NCI-H1092 (cell line): ENCODE data around the gene PDP2.

Experiments used
- DNase-seq: peaks from one replicate; lab custom pipeline; 2025; lab: John Stamatoyannopoulos, UW

The PDP2 gene

DNA sequence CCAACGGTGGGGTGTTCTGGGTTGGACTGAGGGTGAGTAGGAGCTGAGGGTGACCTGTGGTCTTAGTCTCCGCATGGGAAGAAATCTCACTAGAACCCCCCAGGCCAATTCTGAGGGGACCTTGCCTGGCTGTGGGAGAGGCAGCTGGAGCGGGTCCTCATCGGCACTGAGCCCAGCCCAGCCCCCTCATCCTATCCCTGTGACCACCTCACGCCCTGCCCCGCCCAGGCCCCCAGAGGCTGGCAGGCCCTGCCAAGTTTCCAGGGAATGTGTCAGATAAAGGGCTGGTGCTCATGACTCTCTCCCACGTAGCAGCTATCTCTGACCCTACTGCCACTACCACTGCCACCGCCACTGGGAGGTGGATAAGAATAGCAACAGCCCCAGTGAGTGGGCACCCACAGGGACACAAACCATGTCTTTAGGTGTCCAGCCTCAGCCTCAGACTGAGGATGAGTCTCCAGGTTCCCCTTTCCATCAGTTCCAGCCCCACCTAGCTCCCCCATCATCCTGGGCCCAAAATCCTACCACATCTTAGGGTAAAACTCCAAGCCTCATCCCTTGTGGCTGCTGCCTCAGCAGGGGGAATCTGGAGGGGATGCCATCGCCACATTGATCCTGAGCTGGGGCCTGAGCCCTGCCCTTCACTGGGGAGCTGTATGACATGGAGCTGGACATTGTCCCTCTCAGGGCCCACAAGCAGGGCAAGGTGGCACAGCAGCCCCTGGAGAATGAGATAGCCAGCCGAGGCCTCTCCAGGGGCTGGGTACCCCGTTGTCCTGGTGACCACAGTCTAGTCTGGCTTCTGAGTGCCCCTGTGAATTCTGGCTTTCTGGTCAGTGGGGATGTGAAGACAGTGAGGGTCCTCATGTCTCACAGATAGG is 23.5 kb downstream of the PDP2 start:
- no peak for DNase-seq

DNA sequence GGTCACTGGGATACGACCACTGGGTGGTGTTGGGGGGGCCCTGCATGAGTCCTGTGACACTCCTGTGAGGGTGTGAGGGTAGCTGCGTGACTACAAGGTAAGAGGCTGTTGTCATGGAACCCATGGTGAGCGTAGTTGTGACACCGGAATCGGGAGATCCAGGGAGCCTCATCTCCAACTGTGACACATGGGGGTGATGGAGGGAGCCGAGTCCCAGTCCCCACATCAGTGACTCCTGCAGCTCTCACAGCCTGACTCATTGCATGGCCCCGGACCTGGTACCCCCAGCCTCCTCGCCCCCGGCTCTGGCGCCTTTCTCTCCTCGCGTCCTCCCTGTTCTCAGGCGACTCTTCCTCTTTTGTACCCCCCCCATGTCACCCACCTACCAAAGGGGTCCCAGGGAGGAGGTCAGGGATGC is 24.1 kb downstream of the PDP2 start:
- DNase-seq, result no peak

DNA sequence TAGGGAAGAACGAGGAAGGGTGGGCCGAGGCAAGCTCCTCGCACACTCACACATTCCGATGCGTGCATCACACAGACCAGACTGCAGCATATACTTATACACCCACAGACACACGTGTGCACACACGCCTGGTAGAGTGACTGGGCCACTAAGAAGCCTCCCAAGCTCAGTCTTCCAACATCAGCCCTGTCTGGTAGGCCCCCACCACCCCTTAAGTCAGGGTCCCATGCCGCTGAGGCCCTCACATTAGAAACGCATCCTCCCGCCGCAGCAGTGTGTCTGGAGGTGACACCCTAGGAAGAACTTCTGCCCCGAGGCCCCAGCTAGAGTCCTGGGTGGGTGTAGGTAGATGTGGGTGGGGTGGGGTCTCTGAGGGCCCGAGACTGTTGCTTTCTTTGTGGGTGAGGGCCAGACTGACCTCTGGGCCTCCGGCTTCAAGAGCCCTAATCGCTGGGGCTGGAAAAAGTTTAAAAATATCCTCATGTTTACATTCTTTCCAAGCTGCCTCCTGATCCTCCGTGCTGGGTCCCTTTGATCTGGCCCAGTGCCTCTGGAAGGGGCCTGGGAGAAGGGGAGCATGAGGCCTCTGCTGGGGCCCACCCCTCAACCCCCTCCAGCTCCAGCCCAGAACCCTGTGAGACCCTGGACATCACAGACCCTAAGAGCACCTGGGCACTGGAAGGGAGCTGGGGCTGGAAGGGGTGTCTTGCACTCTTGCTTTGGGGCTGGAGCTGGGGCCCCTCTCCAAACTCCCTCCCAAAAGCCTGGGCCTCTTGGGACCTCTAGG is 24.7 kb downstream of the PDP2 start:
- no peak for DNase-seq

DNA sequence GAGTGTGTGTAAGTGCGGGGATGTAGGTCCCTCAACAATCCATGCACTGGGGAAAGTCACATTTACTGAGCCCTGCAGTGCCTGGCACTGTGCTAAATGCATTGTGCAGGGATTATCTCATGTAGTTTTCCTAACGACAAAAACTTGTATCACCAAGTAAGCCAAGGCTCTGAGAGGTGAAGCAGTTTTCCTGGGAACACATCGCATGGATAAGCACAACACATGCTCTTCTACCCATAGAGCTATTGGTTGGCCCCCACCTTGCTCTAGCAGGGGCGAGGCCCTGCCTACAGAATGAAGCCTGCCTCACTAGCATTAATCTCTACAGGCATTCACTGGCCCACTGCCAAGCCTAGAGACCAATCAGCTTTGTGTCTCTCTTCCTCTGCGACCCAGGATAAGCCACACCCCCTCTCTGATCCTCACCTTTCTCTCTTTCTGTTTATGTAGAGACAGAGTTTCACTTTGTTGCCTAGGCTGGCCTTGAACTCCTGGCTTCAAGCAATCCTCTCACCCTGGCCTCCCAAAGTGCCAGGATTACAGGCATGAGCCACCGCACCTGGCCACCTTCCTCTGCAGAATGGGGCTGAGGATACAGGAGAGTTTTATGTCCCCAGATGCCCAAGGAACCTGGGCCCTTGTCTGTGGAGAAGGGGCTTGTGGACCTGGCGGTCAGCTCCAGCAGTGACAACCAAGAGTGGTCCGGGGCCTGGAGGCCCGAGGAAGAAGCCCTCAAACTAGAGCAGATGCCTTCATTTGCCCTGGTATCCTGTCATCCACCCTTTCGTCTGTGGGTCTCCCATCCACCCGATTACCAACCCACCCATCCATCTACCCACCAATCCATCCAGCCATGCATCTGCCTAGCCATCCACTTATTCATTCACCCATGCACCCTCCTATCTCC is 25.6 kb downstream of the PDP2 start:
- DNase-seq, result no peak

DNA sequence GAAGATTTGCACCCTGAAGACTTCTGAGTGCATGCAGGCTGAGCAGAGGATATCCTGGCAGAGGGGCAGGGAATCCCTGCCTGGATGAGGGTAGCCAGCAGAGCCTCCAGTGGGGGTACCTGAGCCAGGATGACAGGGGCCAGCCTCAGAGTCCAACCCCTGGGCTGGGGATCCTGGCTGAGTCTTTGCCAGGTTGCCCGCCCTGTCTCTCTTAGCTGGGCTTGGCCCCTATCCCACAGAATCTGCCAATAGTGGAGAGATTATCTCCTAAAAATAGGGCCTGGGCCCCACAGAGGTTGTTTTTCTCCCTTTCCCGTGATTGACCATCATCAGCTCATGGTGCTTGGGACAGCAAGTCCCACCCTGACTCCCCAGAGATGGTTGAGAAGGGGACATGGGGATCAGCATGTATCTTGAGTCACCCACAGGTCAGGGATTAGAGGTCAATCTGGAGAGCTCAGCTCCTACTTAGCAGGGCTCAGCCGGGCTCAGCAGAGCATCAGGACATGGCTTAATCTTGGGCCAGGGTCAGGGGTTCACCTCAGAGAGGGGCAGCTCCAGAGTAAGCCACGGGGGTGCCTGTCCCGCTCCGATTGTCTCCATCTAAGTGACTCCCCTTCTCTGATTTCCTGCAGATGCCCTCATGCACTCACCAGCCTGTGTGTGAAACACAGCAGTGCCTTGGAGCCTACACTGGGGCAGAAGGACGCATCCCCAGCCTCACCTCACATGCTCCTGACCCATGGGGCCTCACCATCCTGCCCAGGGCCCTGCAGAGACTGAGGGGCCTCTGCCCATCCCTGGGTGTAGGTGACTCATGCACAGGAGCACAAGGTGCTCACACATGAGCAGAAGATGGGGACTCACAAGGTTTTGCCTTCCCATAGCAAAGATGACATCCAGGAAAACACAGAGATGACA is 26.9 kb downstream of the PDP2 start:
- no peak for DNase-seq

DNA sequence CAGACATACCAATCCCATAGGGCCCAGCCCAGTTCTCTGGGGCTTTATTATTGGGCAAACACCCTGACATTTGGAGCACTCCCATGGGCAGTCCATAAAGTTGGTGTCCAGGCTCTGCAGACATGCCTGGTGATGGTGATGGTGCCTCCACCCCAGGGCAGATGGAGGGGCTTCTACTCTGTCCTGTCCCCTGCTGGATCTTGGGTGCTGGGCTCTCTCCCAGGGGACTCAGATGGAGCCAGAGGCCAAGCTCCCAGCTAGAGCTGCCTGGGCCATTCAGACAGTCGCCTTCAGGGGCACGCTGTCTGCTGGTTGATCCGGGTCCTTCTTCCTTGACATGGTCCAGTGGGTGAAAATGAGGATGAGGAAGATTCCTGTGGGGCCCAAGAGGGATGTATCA is 27.8 kb downstream of the PDP2 start:
- no peak for DNase-seq

DNA sequence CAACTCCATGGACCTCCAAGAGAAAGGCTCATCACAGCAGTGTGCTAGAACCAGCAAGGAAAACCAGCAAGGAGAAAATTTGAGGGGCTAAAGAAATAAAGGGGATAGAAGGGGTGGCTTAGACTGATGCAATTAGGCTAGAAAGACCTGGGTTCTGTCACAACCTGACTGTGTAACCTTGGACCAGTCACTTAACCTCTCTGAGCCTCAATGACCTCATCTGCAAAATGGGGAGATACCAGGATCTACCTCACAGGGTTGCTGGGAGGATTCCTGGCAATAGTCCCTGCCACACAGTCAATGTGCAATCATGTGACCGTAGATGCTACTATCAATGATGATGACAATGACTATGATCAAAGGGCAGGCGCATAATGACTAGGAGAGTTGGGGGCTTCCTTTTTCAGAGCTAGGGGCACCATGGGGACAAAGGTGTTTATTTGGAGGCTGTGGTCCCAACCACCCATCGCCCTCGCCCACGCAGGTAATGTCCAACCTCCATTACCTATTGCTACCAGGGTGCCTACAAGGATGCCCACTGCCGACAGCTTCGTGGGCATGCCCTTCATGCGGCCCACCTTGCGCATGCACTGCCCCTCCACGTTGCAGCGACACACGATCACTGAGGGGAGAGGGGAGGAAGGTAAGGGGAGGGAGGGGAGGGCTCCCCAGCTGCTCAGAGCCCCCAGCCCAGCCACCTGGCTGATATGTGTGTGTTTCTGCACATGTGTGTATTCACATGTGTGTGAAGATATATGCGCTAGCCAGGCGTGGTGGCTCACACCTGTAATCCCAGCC is 28.6 kb downstream of the PDP2 start:
- DNase-seq, result no peak

DNA sequence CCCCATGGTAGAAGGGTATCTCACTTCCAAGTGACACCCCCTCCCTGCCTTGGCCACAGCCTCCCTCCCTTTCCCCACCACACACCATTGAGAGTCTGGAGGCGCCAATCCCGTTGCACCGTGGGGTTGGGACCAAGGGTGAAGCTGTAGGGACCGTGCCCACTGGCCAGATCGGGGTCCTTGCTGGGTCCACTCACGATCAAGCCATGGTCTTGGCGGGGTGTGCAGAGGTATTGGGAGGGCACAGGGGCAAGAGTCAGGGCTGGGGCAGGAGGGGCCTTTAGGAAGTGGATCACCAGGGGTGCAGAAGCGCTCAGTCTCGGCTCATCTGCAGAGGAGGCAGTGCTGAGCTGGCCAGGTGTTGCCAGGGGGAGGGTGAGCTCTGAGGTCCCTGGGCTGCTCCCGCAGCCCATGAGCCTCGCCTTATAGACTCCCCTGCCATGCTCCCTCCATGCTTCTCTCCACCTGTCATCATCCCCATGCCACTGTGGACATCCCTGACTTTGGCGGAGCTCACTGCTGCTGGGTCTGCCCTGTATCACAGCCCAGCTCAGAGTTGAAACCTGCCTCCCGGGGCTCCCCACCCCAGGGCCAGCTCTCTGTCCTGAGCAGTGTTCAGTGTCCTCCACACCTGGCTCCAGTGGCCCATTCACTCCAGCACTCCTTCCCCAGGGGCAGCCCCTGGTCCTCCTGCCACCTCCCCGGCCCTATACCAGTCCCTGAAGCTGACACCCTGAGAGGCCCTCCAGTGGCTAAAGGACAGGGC is 30.0 kb downstream of the PDP2 start:
- no peak for DNase-seq

DNA sequence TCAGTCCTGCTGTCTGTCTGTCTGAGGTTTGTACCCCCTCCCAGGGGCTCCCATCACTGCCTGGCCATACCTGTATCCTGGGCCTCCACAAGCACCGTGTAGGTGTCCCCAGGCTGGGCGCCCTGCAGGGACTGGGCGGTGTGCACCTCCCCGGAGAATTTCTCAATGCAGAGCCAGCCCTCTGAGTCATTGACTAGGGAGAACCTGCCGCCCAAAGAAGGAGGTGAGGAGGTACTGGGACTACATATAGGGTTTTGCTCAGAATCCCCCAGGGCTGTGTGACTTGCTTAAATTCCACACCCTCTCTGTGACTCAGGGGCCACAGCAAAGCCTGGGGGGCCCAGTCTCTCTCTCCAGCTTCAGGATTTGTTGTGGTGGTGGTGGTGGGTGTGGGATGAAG is 30.8 kb downstream of the PDP2 start:
- no peak for DNase-seq

DNA sequence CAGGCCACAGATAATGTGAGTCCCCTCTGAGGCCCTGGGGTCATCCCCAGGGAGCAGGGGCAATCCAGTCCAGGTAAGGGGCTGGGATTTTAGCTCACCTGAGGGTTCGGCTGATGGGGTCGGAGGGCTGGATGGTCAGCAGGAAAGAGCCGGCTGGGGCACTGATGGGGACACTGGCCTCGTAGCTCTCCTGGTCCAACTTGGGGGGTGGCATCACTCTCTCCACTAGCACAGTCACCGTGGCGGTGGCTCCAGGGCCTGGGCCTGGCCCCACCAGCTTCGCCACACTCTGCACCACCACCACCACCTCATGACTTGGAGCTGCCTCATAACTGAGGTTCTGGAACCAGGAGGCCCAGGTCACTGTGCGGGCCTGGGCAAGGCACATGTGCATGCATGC is 31.5 kb downstream of the PDP2 start:
- DNase-seq, result no peak

DNA sequence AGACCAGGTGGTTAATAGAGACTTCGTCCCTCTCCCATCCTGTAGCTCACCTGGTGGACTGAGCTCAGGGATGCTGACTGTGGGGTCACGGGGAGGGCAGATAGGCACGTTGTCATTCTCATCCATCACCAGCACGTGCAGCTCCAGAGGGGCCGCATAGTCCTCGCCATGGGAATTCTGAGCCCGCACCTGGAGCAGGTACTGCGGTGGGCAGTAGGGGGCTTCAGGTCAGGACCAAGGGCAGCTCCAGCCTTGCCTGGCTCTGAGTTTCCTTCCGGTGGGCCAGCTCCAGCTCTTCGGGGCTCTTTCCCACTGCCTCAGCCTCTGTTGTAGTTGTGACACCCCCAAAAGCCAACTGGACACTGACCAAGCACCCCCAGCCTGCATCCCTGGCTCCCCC is 32.8 kb downstream of the PDP2 start:
- DNase-seq, result no peak

DNA sequence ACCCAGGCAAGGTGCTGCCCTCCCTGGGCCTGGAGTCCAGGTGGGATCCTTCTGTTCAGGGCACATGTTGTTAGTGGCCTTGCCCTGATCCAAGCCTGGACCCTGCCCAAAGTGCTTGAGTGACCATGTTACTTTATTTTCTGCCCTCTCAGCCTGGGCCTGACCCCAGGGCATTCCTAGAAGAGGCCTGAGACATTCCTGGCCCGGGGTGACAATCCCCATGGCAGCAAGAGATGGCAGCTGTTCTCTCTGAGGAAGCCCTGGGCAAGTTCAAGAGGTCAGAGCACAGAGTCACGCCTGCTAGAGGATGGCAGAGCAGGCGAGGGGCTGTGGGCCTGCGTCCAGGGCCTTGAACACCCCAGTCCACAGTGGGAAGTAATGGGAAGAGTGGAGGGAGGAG is 33.4 kb downstream of the PDP2 start:
- DNase-seq, result no peak

DNA sequence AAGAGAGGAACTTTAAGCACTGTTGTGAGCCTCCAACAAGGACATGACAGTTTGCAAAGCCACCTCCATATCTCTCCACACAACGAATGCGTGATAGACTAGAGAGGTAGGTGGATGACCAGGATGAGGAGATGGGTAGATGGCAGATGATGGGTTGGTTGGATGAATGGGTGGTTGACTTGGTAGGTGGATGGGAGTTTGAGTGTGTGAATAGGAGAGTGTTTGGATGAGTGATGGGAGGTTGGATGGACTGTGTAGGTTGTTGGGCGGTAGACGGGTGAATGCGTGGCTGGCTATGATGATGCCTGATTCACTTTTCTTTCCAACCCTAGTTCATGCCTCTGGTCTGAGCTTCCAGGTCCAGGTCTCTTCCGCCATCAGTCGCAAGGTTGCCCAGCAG is 34.2 kb downstream of the PDP2 start:
- DNase-seq, result no peak

DNA sequence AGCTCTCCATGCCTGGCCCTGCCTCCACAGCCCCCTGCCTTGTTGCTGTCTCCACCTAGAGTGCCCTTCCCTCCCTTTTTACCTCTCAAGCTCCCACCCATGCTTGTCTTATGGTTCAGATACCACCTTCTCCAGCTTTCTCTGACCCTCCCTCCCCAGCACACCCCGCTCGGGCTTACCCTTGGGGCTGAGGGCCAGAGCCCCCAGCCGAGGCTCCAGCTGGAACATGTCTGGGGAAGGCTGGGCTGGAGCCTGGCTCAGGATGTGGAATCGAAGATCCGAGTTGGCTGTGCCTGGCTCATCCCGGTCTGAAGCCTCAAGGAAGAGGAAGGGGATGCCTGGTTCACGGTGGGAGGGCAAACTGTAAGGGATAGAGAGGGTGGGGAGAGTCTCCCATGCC is 34.7 kb downstream of the PDP2 start:
- DNase-seq, result no peak

DNA sequence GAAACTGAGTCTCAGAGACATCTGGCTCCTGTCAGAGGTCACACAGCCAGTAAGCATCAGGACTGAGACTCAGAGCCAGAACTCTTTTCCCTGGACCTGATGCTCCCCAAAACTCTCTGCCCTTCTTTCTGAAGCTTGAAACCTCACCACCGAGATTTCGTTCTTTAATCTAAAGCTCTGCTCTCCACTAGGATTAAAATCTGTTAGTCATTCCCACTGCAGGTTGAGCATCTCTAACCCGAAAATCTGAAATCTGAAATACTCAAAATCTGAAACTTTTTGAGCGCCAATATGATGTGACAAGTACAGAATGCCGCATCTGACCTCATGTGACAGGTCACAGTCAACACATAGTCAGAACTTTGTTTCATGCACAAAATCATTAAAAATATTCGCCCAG is 36.2 kb downstream of the PDP2 start:
- DNase-seq, result no peak

DNA sequence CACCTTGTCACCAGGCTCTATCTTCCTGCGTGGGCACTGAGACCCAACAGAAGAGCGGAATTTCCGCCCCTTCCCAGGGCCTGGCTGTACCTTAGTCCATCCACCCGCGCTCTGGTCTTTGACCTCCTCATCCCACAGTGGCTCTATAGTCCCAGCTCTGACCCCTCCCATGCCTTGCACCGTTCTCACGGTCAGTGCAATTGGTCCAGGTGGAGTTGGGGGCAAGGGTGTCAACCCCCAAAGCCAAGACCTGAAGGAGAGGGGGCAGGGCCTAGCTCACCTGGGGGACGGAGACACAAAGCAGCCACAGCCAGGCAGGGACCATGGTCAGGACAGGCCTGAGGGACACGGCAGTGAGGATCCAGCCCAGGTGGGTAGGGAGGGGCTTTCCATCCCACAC is 37.4 kb downstream of the PDP2 start:
- no peak for DNase-seq

DNA sequence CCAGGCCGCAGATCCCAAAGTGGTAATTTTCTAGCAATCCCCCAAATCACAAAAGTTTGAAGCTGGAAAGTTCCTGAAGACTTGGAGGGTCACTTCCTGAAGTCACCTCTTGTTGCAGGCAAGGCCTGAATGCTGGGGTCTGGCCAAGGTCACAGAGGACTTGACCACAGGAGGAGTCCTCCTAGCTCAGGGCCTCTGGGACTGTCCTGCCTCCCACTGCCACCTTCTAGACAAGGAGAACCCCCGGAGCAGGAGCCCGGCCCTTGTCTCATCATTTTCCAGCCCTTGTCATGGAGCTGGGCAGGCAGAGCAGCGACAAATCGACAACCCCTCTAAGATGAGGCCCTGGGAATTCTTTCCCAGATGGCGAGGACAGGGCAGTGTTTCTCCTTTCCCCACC is 38.0 kb downstream of the PDP2 start:
- DNase-seq, result no peak

DNA sequence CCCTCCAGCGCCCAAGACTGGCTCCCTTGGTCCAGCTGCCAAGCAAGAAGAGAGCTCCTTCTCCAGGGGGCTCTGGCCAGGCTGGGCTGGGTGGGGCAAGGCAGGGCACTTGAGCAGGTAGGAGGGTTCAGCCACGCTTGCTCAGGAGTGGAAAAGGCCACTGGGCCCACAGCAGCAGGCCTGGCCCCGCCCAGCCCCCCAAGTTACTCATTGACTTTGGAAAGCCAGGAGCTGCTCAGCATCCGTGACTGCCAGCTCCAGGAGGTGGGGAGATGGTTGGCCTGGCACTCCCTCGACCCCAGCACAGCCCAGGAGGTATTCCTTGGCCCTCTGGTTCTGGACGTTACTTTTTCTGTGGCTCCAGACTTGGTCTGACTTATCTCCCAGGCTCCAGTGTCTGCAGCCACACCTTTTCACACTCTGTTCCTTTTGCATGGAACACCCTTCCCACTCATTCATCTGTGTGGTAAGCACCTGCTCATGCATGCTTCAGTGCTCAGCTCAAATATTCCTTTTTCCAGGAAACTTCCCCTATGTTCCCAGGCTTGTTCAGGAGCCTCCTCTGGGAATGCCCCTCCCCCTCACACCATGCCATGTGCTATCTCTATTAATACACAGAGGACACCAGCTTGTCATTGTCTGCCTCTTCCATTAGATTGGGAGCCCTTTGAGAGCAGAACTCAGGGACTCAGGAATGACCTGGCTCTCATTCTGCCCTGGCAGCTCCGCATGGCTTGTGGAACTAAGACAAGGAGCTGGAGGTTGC is 38.7 kb downstream of the PDP2 start, which contains the start of gene CDH16:
TSS of gene CDH16 (minus strand) at position 83 of the 766 bp plus-strand sequence. CDS start 820 bp downstream, outside the sequence.
- no peak for DNase-seq
